ENCODE data around the gene LRRTM2.

LRRTM2 gene

GRCh38 chr5:138869763-138870500, 5.2 kb downstream of the LRRTM2 start:
- no peak for TF ChIP-seq CTCF (IDR thresholded peaks at IDR 0.05; ENCODE audit: extremely low read depth, insufficient read depth, missing control alignments)
- in situ Hi-C loops (cut with MboI; ENCODE audit: low pct_unique_long_range_greater_than_20kb, low sequenced_read_pairs, unreplicated experiment) = no loop called here

GRCh38 chr5:138869038-138869437, 6.1 kb downstream of the LRRTM2 start:
- in situ Hi-C loops (cut with MboI; ENCODE audit: low pct_unique_long_range_greater_than_20kb, low sequenced_read_pairs, unreplicated experiment) = no loop called here
- no peak for TF ChIP-seq CTCF (IDR thresholded peaks at IDR 0.05; ENCODE audit: extremely low read depth, insufficient read depth, missing control alignments)
- DNase-seq (ENCODE audit: low spot score) = no peak

More at GRCh38 chr5:138869763-138870500, 5.2 kb downstream of the LRRTM2 start:
- DNase-seq (ENCODE audit: low spot score) = no peak

GRCh38 chr5:138867011-138867410, 8.1 kb downstream of the LRRTM2 start:
- no peak for DNase-seq (ENCODE audit: low spot score)
- TF ChIP-seq CTCF (IDR thresholded peaks at IDR 0.05; ENCODE audit: extremely low read depth, insufficient read depth, missing control alignments) = no peak
- in situ Hi-C loops (cut with MboI; ENCODE audit: low pct_unique_long_range_greater_than_20kb, low sequenced_read_pairs, unreplicated experiment) = no loop called here

GRCh38 chr5:138853132-138853531, 22.0 kb downstream of the LRRTM2 start:
- in situ Hi-C loops (cut with MboI; ENCODE audit: low pct_unique_long_range_greater_than_20kb, low sequenced_read_pairs, unreplicated experiment) = no loop called here
- no peak for DNase-seq (ENCODE audit: low spot score)

GRCh38 chr5:138850865-138851435, 24.2 kb downstream of the LRRTM2 start:
- no peak for TF ChIP-seq CTCF (IDR thresholded peaks at IDR 0.05; ENCODE audit: extremely low read depth, insufficient read depth, missing control alignments)
- no peak for DNase-seq (ENCODE audit: low spot score)
- in situ Hi-C loops (cut with MboI; ENCODE audit: low pct_unique_long_range_greater_than_20kb, low sequenced_read_pairs, unreplicated experiment) = no loop called here

More at GRCh38 chr5:138853132-138853531, 22.0 kb downstream of the LRRTM2 start:
- no peak for TF ChIP-seq CTCF (IDR thresholded peaks at IDR 0.05; ENCODE audit: extremely low read depth, insufficient read depth, missing control alignments)

GRCh38 chr5:138849882-138850281, 25.3 kb downstream of the LRRTM2 start:
- in situ Hi-C loops (cut with MboI; ENCODE audit: low pct_unique_long_range_greater_than_20kb, low sequenced_read_pairs, unreplicated experiment) = no loop called here
- DNase-seq (ENCODE audit: low spot score) = no peak

More at GRCh38 chr5:138849882-138850281, 25.3 kb downstream of the LRRTM2 start:
- TF ChIP-seq CTCF (IDR thresholded peaks at IDR 0.05; ENCODE audit: extremely low read depth, insufficient read depth, missing control alignments) = no peak

All from GM13977 (cell line).